Non-pigmented ciliary epithelial cell (primary cell): ENCODE measurements around the gene ZPBP.
A peak's percentile ranks its signal among the peaks of the same experiment; 100 is the strongest.
"Not testable (repeated sequence)": the region's sequence is repeated elsewhere in the genome, so short reads cannot be mapped to it uniquely, and the experiment has no call there.

Experiments used
- DNase-seq: peaks from one replicate; pipeline ENCODE4 v3.0.0-alpha.2; 2010; ENCODE audit warnings: low read depth

Gene ZPBP

GRCh38 chr7:50092579-50093491 is at the start of gene ZPBP:
ZPBP (minus strand) TSS chr7:50093246; CDS start chr7:50093194, 52 bp downstream.
- DNase-seq = peak; percentile 4

DNA sequence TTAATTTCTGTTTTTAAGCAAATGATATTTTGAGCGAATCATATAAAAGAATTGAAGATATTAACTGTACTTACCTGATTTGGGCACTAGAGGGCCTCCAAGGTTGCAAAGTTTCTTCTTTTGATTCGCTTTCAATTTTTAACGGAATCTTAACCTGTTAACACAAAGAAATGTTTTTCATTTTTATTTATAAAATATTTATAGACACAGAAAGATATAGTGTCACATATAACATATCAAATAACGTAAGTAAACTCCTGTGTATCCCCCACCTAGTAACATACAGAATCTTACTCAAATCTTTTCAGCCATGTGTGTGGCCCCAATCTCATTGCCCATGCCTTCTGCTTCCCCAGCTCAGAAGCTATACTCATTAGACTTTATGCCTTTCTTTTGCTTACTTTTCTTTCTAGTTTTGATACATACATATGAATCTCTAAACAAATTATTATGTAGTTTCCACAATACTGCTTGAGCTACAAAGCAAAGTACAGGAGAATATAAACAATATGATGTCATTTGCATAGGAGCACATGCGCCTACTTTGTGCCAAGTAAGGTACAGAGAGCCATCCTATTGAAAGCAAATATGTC is 49.5 kb upstream of the ZPBP start:
- no peak for DNase-seq

- DNase-seq = no peak
Observed at GRCh38 chr7:50141854-50142253, 48.8 kb upstream of the ZPBP start.

- no peak for DNase-seq
Observed at GRCh38 chr7:50141131-50141530, 48.1 kb upstream of the ZPBP start.

GRCh38 chr7:50140688-50141087 is 47.6 kb upstream of the ZPBP start:
- no peak for DNase-seq

DNA sequence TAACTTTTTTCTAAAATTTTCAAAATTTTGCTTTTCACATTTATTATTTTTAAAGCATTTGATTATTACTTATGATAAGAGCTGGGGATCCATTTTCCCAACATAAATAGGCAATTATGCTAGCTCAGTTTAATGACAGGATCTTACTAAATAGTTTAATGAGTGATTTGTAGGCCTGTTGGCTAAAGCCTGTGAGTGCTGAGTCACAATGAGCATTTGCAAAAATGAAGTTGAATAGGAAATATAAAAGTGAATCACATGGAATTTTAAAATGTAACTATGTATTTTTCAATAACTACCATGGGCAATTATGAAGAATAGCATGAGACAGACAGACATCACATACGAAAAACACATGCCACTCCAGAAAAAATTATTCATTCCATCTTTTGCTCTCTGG is 45.1 kb upstream of the ZPBP start:
- no peak for DNase-seq

- DNase-seq = no peak
Observed at GRCh38 chr7:50125766-50126165, 32.7 kb upstream of the ZPBP start.

GRCh38 chr7:50121286-50121685 is 28.2 kb upstream of the ZPBP start:
- DNase-seq = no peak

DNA sequence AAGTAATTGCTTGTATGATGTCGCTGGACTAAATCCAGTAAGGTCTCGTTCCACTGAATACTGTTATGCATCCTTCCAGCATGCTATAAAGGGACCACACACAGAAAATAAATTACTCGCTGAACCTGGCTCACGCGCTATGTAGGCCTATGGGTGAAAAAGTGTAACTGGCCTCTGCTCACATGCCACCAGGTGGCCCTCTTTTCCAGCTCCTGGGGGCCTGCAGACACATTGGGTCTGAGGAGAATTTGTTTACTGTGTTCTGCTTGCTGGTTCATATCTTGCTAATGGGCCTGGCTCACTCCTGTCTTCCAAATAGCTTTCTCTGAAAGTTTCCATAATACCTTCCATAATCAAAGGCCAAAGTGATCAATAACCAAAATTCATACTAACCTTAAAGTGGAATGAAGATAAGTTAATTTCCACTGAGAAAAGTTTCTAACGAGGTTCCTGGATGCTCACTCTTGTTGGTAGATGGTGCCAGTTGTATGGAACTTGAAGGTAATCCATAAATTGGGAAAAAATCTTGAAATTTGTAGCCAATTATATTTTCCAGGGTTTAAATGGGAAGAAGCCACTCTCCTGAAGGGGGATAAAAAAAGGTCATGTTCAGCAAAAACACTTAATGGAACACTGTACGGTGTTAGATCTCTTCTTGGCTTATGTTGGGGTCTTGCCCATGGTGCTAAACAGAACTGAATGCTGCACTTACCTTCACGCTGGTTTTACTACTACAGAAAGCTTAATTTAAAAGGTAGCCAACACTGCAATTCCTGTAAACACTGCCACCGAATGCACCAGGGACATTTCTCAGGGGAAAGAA is 27.0 kb upstream of the ZPBP start:
- no peak for DNase-seq

GRCh38 chr7:50112250-50112649 is 19.2 kb upstream of the ZPBP start:
- no peak for DNase-seq

- DNase-seq = no peak
Observed at GRCh38 chr7:50101873-50102272, 8.8 kb upstream of the ZPBP start.

DNA sequence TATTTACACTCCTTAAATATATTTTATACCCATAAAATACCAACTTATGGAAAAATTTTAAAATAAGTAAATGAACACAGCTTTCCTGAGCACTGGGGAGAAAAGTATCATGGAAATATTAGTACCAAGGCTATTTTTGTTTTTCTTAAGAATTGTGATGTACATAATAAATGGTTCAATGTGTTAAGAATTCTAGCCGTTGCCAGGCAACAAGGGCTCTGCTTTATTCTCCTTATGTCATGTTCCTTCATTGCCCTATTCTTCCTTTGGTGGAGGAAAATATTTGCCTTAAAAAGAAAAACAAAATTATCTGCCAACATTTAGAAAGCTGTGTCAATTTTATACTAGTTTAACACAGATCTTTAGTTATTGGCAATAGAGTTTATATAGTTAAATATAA is 2.6 kb upstream of the ZPBP start:
- no peak for DNase-seq

- DNase-seq = no peak
Observed at GRCh38 chr7:50088463-50089129, 4.5 kb downstream of the ZPBP start.

GRCh38 chr7:50085344-50085743 is 7.7 kb downstream of the ZPBP start:
- no peak for DNase-seq

DNA sequence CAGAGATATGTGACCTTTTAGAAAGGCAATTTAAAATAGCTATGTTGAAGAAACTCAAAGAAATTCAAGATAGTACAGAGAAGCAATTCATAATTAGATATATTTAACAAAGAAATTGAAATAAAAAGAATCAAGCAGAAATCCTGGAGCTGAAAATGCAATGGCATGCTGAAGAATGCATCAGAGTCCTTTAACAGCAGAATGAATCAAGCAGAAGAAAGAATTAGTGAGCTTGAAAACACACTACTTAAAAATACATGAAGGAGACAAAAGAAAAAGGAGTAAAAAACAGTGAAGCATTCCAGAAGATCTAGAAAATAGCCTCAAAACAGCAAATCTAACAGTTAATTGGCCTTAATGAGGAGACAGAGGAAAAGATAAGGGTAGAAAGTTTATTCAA is 20.0 kb downstream of the ZPBP start:
- no peak for DNase-seq

- no peak for DNase-seq
Observed at GRCh38 chr7:50069613-50070012, 23.4 kb downstream of the ZPBP start.

DNA sequence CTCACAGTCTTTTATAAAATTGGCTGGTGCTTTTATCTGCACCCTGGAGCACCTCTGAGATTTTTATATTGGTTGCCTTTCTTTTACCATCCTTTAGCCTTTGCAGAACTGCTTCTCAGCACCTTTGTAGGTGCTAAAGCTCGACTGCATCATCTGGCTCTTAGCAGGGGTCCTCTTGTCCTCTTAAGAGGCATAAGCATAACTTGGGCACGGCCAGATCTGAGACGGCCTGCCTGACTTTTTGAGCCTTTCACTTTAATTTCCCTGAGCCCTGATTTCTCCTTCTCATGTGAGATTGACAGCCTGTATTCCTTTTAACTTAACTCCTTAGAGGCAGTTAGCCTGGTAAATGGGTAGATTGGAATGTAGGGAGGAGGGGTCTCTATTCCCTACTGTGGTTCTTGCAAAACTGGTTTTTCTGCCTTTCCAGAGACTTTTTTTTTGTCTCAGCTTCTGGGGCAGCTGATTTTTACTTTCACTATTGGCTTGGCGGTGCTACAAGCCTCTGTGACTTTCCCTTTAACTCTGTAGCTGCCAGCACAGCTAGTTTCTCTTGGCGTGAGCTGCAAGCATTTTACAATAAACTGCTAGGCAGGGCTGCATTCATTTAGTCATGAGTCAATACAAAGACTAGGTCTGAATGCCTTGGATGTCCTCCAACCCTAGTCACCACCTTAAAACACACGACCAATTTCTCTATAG is 24.0 kb downstream of the ZPBP start:
- no peak for DNase-seq

- no peak for DNase-seq
Observed at GRCh38 chr7:50068026-50068425, 25.0 kb downstream of the ZPBP start.

DNA sequence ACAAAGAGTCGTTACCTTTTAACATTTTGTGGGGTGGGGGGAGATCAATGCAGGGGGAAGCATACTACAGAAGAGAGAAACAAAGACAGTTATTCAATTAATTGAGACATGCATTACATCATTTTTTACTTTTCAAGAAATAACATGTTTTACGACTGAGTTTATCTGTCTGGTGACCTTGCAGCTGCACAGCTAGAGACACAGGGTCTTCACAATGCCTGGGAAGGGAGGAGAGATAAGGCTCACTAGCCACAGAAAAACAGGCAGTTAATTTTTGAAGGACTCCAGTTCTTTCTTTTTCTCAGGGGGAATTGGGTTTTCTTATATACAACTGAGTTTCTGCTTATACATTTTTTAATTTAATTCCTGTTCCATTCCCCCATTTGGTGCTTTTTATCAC is 30.1 kb downstream of the ZPBP start:
- no peak for DNase-seq

- no peak for DNase-seq
Observed at GRCh38 chr7:50056131-50056530, 36.9 kb downstream of the ZPBP start.

DNA sequence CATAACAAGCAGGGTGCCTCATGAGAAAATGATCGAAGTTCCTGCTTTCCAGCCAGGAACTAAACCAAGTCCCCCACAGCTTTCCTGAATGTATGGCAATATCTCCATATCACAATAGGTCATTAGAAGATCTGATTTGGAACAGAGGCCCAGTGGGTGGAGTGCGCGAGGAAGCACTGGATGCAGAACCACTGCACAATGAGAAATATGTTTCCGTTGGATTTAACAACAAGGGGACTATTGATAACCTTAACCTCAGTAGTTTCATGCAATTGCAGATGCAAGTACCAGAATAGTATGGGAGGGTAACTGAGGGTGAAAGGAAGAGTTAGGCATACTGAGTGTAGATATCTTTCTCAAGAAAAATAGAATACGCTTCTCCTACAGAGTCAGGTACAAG is 45.3 kb downstream of the ZPBP start:
- no peak for DNase-seq

GRCh38 chr7:50041165-50041564 is 51.9 kb downstream of the ZPBP start:
- DNase-seq = not testable (repeated sequence)
